Esophagus muscularis mucosa (tissue), 4 donors: ENCODE results near the gene IRF8.

ENCODE experiments used
- CTCF ChIP-seq, 3 experiments: fragments of 200-600 bp in 2 of 3; fragments of 450-650 bp in 1 of 3; sonication (generic) in 2 of 3; IDR thresholded peaks; one replicate each; pipeline ENCODE4 v1.5.1; 2017 to 2019; ENCODE audit warnings: antibody characterized with exemption in 3 of 3, mild to moderate bottlenecking in 2 of 3, moderate library complexity in 1 of 3
- EP300 ChIP-seq: sonication (generic); formaldehyde crosslinking; IDR thresholded peaks from one replicate; pipeline ENCODE4 v1.6.1; 2017; ENCODE audit warnings: antibody characterized with exemption
- POLR2A ChIP-seq: fragments of 450-650 bp; IDR thresholded peaks from one replicate; pipeline ENCODE4 v1.6.1; 2017; ENCODE audit warnings: antibody characterized with exemption, moderate library complexity, mild to moderate bottlenecking, low read depth
- POLR2AphosphoS5 ChIP-seq, 2 donors: sonication (generic); formaldehyde crosslinking; IDR thresholded peaks; one replicate each; pipeline ENCODE4 v1.6.1; 2017; ENCODE audit warnings: antibody characterized with exemption in 2 of 2

DNA sequence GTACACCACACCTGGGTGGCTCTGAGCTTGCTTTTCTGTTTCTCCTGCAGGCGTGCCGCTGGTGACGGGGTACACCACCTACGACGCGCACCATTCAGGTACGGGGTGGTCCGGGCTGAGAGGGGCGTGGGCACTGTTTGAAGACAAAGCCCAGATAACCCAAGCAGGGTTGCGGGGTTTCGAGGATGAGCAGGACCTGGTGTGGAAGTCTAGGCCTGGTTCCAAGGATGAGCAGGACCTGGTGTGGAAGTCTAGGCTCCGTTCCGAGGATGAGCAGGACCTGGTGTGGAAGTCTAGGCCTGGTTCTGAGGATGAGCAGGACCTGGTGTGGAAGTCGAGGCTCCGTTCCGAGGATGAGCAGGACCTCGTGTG is 15.4 kb downstream of the IRF8 start:
- TF ChIP-seq CTCF (IDR thresholded peaks at IDR 0.05) (no peak), EP300 (no peak), POLR2AphosphoS5 (IDR thresholded peaks at IDR 0.05) (no peak), POLR2A (no peak)
